DND-41 (cell line): ENCODE results near the gene RAPGEF1.

Experiments
- ATAC-seq: fragments of 200-7000 bp; cut with Tn5 transposase; 3 replicates; pipeline ENCODE4 v1.9.1; 2021; ENCODE audit warnings: low read depth; ENCODE audit not compliant: insufficient read depth
- DNase-seq: peaks from one replicate; pipeline ENCODE4 v3.0.0-alpha.2; 2020
- H2AFZ ChIP-seq: 2 replicates; pipeline ENCODE4 v1.6.0; 2012; ENCODE audit warnings: low read depth, low read length
- H3K27ac ChIP-seq: 2 replicates; pipeline ENCODE4 v1.5.1; 2012; ENCODE audit warnings: low read length, inconsistent platforms
- H3K27me3 ChIP-seq: fragments of 200-600 bp; sonication (generic); 2 replicates; pipeline ENCODE4 v1.6.0; 2012; ENCODE audit warnings: low read length, mild to moderate bottlenecking, inconsistent platforms; ENCODE audit not compliant: insufficient read depth, poor library complexity
- H3K36me3 ChIP-seq: 2 replicates; pipeline ENCODE4 v1.5.1; 2012; ENCODE audit warnings: low read length, inconsistent platforms; ENCODE audit not compliant: insufficient read depth
- H3K4me1 ChIP-seq: 2 replicates; pipeline ENCODE4 v1.5.1; 2012; ENCODE audit warnings: mild to moderate bottlenecking, low read length; ENCODE audit not compliant: insufficient read depth
- H3K4me2 ChIP-seq: 2 replicates; pipeline ENCODE4 v1.6.0; 2012; ENCODE audit warnings: mild to moderate bottlenecking, moderate library complexity, low read length, inconsistent platforms; ENCODE audit not compliant: insufficient read depth
- H3K4me3 ChIP-seq, 2 experiments: fragments of 200-600 bp in 1 of 2; shearing (Covaris generic) in 1 of 2; 2 replicates each; pipeline ENCODE4 v1.5.1; 2012 to 2016; ENCODE audit warnings: inconsistent platforms in 2 of 2, low read length in 2 of 2, mild to moderate bottlenecking in 2 of 2, low read depth in 1 of 2, moderate library complexity in 1 of 2
- H3K79me2 ChIP-seq: 2 replicates; pipeline ENCODE4 v1.6.0; 2012; ENCODE audit warnings: low read length, inconsistent platforms; ENCODE audit not compliant: insufficient read depth
- H3K9ac ChIP-seq: 2 replicates; pipeline ENCODE4 v1.6.0; 2012; ENCODE audit warnings: low read depth, mild to moderate bottlenecking, inconsistent platforms, low read length, moderate library complexity
- H3K9me3 ChIP-seq: 2 replicates; pipeline ENCODE4 v1.5.1; 2012; ENCODE audit warnings: low read length, moderate library complexity, mild to moderate bottlenecking, inconsistent platforms; ENCODE audit not compliant: insufficient read depth, severe bottlenecking
- H4K20me1 ChIP-seq: 2 replicates; pipeline ENCODE4 v1.6.0; 2012; ENCODE audit warnings: low read length; ENCODE audit not compliant: insufficient read depth
- CTCF ChIP-seq: IDR thresholded peaks from 2 replicates; pipeline ENCODE4 v1.5.1; 2012; ENCODE audit warnings: borderline replicate concordance, low read length, moderate library complexity, mild to moderate bottlenecking; ENCODE audit not compliant: poor library complexity, severe bottlenecking; ENCODE audit errors: extremely low read depth
- EZH2 ChIP-seq: IDR thresholded peaks from 3 replicates; pipeline ENCODE4 v1.6.1; 2012; ENCODE audit warnings: borderline replicate concordance, low read depth, mild to moderate bottlenecking, moderate library complexity, low read length, inconsistent platforms; ENCODE audit not compliant: severe bottlenecking

The RAPGEF1 gene

GRCh38 chr9:131635892-131636291 is 104.0 kb downstream of the RAPGEF1 start:
- Histone ChIP-seq H4K20me1 (no peaks in the 10 kb centered on the region; the same call in 1 of the 2 replicates), H3K27ac (no peak overlapping the region), H2AFZ (no peak overlapping the region), H3K9ac (no peak overlapping the region), H3K79me2 (no peaks in the 10 kb centered on the region), H3K4me2 (no peak overlapping the region), H3K4me3 (no peak overlapping the region), H3K9me3 (no peaks in the 10 kb centered on the region), H3K36me3 (peaks cover 35% of the 10 kb centered on the region; the same call in 1 of the 2 replicates), H3K4me1 (no peaks in the 10 kb centered on the region), H3K27me3 (no peaks in the 10 kb centered on the region)
- ATAC-seq (no peak), DNase-seq (no peak)
- TF ChIP-seq EZH2 (no peak), CTCF (no peak)

DNA sequence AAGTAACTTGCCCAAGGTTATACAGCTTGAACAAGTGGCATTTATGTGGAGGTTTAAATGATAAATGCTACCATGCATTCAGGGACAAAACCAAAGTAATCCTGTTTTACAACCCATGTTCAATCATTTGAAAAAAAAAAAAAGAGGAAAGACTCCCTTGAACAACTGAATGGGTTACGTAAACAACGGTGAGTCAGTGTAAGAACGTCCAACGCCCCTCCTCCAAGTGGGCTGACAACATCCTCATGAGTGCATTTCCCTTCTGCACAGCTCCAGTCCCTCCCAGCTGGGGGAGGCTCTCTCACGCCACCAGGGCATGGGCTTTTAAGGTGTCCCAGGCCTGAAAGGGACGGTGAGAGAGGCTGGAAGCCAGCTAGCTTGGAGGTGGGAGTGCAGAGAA is 104.6 kb downstream of the RAPGEF1 start:
- H3K4me1 ChIP-seq = no peaks in the 10 kb centered on the region
- no peaks in the 10 kb centered on the region for H3K9me3 ChIP-seq
- DNase-seq (no peak), ATAC-seq (no peak)
- H3K9ac ChIP-seq = no peak overlapping the region
- no peaks in the 10 kb centered on the region for H4K20me1 ChIP-seq
- H3K27me3 ChIP-seq = no peaks in the 10 kb centered on the region
- no peak overlapping the region for H3K4me3 ChIP-seq
- no peak for TF ChIP-seq EZH2
- TF ChIP-seq CTCF = no peak
- no peak overlapping the region for H3K27ac ChIP-seq
- H3K4me2 ChIP-seq = no peak overlapping the region
- peaks cover 32% of the 10 kb centered on the region; the same call in 1 of the 2 replicates for H3K36me3 ChIP-seq
- no peak overlapping the region for H2AFZ ChIP-seq
- H3K79me2 ChIP-seq = no peaks in the 10 kb centered on the region

GRCh38 chr9:131633491-131634031 is 106.3 kb downstream of the RAPGEF1 start:
- H3K27ac ChIP-seq = no peak overlapping the region
- H3K79me2 ChIP-seq = no peaks in the 10 kb centered on the region
- no peak overlapping the region for H3K4me3 ChIP-seq
- H3K27me3 ChIP-seq = no peaks in the 10 kb centered on the region
- no peaks in the 10 kb centered on the region for H3K9me3 ChIP-seq
- no peak for ATAC-seq
- no peak overlapping the region for H2AFZ ChIP-seq
- DNase-seq = no peak
- no peaks in the 10 kb centered on the region for H3K4me1 ChIP-seq
- no peak overlapping the region for H3K9ac ChIP-seq
- peaks cover 24% of the 10 kb centered on the region; the same call in 1 of the 2 replicates for H3K36me3 ChIP-seq
- no peak for TF ChIP-seq EZH2
- TF ChIP-seq CTCF = no peak
- no peak overlapping the region for H3K4me2 ChIP-seq
- H4K20me1 ChIP-seq = no peaks in the 10 kb centered on the region
